NCI-H1930 (cell line): ENCODE data around the gene NOS1.
"Not testable (repeated sequence)": the region's sequence is repeated elsewhere in the genome, so short reads cannot be mapped to it uniquely, and the experiment has no call there.

Experiments used
- DNase-seq, 2 experiments: peaks; one replicate each; lab custom pipeline; 2025; lab: John Stamatoyannopoulos, UW

NOS1 gene

DNA sequence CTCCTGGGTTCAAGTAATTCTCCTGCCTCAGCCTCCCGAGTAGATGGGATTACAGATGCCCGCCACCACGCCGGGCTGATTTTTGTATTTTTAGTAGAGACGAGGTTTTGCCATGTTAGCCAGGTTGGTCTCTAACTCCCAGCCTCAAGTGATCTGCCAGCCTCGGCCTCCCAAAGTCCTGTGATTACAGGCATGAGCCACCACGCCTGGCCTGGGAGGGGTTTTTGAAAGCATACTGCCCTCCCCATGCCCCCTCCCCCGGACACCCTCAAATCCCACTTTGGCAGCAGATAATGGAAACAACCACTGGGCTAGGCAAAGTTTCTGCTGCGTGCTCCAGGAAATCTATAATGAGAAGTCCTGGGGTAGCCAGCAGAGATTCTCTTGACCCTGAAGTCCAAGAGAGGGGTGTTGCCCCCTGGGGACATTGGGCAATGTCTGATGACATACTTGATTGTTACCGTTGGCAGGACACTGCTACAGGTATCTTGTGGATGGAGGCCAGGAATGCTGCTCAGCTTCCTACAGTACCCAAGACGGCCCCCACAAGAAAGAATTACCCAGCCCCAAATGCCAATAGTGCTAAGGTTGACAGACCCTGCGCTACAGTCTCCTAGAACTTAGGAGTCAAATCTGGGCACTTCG, 152.5 kb downstream of the NOS1 start:
- DNase-seq = no peak

DNA sequence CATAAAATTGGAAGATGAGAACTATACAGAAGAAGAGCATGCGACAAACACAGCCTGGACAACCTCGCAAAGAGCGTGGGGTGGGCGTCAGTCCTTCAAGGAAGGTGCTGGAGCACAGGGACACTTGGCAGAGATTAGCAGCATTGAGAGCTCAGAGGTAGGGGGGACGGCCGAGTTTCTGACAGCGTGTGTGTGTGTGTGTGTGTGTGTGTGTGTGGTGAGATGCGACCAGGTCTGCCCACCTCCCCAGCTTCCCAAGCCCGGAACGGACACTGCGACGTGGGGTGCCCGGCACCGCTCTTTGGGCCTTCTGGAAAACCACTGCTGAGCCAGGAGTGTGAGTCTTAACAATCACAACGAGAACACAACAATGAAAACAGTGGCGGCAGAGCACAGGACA, 153.2 kb downstream of the NOS1 start:
- DNase-seq = no peak

DNA sequence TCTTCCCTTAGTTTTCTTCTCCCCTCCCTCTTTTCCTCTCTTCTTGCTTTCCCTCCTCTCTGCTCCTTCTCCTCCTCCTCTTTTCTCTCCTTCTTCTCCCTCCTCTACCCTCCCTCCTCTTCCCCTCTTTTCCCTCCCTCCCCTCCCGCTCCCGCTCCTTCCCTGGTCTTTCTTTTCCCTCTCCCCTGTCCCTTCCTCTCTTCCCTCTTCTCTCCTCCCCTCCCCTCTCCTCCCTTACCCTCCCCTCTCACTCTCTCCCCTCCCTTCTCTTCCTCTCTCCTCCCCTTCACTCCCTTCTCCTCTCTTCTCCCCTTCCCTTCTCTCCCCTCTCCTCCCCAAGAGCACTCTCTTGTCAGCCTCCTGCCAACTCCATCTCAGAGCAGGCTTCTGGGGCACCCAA, 153.8 kb downstream of the NOS1 start:
- DNase-seq = no peak

DNA sequence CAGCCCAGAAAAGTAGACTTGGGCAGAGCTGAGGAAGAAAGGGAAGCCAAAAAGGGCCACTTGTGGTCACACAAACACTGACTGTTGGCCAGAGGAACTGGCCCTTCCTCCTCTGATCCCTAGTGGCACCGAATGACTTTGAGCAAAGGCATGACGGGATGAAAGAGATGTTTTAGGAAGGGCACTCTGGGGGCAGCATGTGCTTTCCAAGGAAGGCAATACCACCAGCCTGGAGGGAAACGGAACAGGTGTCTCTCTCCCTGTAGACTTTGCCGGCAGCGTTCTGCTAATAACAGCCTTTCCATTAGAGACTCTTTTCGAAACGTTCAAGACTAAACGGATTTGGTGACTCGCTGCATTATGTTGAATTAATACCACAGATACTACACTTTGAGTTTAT, 158.9 kb downstream of the NOS1 start:
- DNase-seq = no peak

DNA sequence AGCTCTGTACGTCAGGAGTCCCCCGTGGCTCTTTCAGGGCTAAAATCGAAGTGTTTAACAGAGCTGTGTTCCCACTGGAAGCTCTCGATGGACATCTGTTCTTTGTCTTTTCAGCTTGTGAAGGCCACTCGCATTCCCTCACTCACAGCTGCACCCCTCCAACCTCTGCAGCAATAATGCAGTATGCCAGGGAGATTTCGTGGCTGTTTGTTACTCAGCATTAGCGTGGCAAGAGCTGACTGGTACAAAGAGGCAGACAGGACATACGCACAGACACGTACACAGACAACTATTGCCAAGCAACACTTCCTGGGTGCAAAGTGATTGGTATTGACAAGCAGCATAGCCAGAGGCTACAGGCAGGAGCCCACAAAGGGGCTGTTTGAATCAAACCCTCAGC, 159.4 kb downstream of the NOS1 start:
- DNase-seq = no peak

DNA sequence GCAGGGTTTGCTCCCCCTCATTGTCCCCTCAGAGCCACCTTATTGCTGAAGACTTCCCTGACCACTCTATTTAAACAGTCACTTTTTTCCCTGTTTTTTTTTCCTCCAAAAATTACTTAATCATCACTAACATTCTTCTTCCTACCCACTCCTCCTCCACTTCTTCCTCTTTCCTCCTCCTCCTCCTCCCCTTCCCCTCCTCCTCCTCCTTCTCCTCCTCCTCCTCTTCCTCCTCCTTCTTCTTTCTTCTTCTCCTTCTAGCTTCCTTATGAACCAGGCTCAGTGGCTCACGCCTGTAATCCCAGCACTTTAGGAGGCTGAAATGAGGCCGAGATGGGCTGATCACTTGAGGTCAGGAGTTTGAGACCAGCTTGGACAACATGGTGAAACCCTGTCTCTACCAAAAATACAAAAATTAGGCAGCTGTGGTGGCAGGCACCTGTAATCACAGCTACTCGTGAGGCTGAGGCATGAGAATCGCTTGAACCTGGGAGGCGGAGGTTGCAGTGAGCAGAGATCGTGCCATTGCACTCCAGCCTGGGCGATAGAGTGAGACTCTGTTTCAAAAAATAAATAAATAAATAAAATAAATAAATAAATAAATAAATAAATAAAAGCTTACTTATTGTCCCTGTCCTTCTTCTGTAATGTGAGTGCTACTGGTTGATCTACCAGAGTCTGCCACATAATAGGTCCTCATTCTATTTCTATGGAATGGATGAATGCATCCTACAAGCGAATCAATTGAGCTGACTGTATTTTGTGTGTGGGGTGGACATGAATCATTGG, 161.3 kb downstream of the NOS1 start:
- DNase-seq = not testable (repeated sequence)

DNA sequence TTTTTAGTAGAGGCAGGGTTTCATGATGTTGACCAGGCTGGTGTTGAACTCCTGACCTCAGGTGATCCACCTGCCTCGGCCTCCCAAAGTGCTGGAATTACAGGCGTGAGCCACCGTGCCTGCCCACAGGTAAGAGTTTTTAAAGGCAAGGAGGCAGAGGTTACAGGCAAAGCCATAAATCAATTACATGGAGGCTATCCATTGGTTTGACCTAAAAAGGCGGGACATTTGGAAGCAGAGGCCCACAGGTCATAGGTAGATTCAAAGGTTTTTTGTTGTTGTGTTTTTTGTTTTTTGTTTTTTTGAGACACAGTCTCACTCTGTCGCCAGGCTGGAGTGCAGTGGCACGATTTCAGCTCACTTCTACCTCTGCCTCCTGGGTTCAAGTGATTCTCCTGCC, 165.1 kb downstream of the NOS1 start:
- not testable (repeated sequence) for DNase-seq

DNA sequence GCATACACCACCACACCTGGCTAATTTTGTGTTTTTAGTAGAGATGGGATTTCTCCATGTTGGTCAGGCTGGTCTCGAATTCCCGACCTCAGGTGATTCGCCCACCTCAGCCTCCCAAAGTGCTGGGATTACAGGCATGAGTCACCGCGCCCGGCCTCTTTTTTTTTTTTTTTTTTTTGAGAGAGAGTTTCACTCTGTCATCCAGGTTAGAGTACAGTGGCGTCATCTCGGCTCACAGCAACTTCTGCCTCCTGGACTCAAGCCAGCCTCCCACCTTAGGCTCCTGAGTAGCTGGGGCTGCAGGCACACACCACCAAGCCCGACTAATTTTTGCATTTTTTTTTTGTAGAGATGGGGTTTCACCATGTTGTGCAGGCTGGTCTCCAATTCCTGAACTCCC, 166.4 kb downstream of the NOS1 start:
- not testable (repeated sequence) for DNase-seq

DNA sequence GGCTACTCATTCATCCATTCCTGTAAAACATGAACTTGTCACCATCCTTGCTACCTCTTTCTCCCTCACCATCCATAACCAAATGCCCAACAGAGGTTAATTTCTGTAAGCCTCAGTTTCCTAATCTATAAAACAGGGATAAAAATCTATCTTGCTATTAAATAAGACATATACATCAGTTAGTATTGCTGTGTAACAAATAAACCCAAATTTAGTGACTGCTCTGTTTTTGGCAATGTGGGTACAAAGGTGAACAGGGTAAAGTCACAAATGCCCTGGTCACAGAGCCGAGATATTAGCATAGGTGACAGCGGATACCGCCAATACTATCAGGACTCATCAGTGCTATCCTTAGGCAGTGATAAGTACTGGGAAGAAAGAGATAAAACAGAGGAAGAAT, 167.5 kb downstream of the NOS1 start:
- no peak for DNase-seq

DNA sequence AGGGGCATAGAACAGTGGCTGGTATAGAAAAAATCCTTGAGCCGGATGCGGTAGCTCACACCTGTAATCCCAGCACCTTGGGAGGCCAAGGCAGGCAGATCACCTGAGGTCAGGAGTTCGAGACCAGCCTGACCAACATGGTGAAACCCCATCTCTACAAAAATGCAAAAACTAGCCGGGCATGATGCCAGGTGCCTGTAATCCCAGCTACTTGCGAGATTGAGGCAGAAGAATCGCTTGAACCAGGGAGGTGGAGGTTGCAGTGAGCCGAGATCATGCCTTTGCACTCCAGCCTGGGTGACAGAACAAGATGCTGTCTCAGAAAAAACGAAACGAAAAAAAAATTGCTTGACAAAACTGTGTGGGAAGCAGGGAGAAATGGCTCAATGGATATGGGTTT, 168.8 kb downstream of the NOS1 start:
- not testable (repeated sequence) for DNase-seq

DNA sequence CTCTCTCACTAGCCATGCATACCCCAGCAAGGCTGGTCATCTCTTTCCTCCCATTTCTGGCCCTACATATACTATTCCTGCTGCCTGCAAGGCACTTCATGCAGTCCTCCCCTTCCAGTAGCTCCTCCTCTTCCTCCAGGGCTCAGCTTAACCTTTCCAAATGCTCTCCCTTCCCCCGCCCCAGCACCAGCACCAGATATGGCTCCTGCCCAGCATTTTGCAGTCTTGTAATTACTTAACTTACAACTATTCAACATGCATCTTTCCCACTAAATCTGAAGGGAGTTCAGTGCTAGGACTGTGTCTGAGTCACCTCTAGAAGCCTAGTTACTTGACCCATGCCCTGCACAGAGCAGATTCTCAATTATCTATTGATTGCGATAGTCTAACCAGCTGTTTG, 169.4 kb downstream of the NOS1 start:
- no peak for DNase-seq

DNA sequence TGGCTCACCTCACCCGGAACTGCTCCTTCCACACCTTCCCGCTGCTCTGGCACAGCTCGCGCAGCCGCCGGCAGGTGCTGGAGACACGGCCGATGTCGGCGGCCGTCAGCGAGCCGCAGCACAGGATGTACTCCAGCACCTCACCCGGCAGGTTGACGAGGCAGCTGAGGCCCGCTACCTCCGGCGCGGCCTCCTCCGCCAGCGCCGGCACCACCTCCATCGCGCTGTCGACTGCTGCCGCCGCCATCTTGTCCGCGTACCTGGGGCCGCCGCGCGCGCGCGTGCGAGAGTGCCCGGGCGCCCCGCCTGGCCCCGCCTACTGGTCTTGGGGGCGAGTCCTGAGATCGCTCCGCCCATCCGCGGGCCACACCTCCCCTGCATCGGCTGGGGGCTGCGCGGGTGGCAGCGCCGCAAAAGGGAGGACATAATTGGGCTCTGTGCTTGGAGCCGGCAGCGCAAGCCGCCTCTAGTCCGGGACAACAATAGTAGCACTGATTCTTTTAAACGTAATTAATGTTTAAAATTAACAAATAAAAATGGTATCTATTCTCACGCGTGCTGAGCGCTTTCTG, 171.1 kb downstream of the NOS1 start, which contains the start of gene FBXO21:
Gene FBXO21 (minus strand): TSS at position 261 of the 572 bp plus-strand sequence. CDS start 14 bp downstream, at position 247.
- peak; percentile 85 to 88 for DNase-seq

DNA sequence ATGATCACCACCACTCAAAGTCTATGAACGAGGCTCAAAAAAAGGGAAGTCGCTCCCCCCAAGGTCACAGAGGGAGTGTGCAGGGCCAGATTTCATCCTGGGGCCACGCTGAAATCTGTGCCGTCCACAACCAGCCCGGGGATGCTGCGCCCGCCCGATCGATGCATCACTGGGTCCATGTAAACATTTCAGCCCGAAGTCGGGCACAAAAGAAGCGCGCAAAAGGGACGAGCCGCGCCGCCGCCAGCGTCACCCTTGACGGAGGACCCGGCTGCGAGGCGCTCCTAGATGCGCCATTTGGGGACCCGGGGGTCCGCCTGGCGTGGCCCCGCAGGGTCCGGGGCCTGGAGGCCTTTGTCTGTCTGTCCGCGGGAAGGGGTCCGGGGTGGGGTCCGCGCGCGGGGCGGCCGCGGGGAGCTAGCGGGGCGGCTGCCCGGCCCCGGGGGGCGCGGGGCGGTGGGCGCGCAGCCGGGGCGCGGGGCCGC, 171.7 kb downstream of the NOS1 start:
- DNase-seq = no peak

DNA sequence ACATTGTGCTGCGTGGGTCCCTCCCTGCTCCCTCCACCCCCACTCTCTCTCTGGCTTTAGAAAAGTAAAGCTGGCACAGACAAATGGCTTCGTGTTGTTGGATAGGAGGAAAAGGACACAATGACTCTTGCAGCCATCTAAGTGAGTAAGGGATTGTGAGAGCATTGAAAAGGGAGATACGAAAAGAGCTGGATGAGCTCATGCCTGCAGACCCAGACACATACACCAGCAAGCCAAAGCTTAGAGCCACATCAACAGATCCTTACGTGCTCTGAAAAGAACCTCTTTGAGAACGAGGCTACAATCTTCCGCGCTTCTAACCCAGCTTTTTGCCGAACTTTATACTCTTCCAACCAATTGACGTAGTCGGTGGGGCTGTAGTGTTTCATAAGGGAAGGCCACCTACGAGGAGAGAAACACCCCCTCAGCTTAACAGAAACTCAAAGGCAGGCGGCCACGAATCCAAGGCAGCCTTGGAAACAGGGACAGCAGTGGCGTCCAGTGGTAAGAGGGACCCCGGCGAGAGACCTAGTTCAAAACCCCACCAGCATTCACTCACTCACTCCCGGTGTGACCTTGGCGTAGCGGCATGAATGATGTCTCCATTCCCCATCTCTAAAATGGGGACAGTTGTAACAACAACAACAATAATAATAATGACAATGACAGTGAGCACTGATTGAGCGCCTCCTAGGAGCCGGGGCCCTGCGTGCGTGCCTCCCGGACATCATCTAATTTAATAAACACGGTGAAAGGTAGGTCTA, 172.3 kb downstream of the NOS1 start:
- no peak for DNase-seq

DNA sequence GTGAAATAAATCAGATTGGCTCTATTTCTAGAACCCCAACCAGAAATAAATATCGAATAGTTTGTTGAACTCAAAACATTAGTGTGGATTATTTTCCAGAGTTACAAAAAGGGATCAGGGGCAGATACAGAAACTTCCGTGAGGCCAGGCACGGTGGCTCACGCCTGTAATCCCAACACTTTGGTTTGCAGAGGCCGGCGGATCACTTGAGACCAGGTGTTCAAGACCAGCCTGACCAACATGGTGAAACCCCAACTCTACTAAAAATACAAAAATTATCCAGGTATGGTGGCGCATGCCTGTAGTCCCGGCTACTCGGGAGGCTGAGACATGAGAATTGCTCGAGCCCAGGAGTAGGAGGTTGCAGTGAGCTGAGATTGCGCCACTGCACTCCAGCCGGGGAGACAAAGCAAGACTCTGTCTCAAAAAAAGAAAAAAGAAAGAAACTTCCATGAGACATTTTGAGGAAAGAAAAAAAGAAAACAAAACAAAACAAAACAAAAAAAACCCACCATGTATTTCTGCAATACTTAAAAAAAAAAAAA, 173.2 kb downstream of the NOS1 start:
- no peak for DNase-seq

DNA sequence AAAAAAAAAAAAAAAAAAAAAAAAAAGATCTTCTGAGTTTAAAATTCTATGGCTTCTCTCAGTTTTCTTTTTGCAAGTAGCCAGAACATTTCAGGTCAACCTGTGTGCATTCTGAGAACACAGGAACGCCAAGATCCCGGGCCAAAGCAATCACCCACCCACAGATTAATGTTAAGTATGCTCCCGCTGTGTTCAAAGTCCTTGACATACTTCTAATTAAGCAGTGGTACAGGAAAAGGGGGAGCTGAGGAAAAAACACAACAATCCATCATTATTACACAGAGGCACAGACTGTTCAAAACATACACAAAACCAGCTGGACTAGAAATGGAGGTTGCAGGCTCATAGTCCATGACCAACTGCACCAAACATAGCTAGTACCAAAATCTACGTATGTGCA, 174.0 kb downstream of the NOS1 start:
- no peak for DNase-seq

DNA sequence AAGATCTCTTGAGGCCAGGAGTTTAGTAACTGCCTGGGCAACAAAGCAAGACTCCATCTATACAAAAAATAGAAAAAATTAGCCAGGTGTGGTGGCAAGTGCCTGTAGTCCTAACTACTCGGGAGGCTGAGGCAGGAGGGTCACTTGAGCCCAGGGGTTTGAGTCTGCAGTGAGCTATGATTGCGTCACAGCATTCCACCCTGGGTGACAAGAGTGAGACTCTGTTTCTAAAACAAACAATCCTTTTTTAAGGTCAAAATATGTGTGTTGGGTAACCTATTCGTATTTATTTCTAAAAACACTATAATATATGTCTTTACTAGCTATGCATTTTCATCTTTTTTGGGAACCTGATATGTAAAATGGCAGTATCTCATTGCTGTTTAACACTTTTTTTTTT, 178.6 kb downstream of the NOS1 start:
- no peak for DNase-seq

DNA sequence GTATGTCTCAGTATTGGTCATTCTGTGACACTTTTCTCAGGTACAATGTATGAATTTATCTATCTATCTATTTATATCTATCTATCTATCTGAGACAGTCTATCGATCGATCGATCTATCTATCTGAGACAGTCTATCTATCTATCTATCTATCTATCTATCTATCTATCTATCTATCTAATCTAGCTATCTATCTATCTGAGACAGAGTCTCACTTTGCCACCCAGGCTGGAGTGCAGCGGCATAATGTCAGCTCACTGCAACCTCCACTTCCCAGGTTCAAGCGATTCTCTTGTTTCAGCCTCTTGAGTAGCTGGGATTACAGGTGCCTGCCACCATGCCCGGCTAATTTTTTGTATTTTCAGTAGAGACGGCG, 180.0 kb downstream of the NOS1 start:
- not testable (repeated sequence) for DNase-seq

DNA sequence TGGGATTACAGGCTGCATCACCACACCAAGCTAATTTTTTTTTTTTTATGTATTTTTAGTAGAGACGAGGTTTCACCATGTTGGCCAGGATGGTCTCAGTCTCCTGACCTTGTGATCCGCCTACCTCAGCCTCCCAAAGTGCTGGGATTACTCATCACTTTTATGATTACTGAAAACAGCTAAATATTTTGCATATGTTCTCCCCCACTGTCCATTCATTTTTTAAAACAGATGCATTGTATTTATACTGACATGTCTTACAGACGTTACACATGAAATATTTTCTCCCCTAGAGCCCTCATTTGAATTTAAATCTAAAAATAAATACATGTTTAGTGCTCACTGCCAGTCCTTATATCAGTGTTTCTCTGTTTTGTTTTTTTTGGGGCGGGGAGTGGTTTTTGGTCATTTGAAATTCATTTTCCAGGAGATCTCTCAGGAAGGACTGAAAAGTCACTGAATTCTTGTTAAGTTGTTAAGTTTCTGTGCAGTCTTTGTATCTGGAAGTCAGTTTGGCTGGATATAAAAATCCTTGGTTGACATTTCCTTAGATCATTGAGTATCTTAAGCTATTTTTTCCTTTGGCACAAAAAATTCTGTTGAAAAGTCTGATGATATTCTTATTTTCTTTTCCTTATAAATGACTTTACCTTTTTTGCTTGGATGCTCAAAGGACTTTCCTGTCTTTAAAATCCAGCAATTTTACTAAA, 180.5 kb downstream of the NOS1 start:
- no peak for DNase-seq

DNA sequence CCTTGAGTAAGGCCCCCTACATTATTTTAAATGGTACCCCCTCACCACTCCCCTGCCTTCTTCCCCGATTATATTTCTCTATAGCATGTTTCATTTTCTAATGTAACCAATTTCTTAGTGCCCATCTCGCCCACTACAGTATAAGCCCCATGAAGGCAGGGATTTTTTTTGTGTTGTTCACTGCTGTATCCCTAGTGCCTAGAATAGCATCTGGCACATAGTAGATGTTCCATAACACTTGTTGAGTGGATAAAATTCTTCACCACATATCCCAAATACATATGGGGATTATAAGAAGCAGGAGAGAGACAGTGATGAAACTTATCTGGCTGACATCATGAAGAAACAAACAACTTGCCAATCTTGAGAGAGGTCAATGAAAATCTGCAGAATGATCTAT, 182.7 kb downstream of the NOS1 start:
- DNase-seq = no peak

DNA sequence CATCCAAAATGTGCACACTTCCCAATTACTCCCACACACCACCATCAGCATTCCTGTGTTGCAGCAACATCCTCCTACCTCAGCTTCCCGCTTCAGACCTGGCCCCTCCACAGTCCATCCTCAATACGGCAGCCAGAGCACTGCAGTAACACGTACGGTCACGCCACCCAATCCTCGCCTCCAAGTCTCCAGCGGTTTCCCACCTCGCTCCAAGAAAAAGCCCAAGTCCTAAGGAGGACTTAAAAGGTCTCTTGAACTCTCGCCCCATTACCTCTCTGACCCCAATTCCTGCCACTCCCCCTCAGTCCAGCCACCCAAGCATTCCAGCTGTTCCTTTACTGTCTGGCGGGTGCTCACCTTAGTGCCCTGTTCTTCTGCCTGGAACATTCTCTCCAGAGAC, 183.1 kb downstream of the NOS1 start:
- no peak for DNase-seq
